Measurements from ENCODE around the gene GPR137B.
"Not testable (repeated sequence)": the region's sequence is repeated elsewhere in the genome, so short reads cannot be mapped to it uniquely, and the experiment has no call there.

The GPR137B gene

DNA sequence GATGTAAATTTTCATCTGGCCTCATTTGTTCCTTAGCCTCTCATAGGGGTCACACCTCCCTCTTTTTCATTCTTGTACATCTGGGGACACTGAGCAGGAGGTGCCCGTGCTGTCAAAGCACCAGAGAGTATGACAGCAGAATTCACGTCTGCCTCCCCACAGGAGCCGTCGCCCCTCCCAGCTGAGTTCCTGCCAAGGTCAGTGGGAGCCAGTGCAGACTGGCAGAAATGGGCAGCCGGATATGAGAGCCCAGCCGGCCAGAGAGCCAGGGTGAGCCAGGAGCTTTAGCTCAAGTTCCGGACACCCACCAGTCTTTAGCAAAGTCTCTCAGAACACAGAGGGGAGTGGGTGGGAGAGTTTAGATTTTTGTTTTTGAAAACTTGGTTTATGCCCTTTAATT lies 21.9 kb downstream of the GPR137B start:
- no peak for DNase-seq

GRCh38 chr1:236165238-236165981 lies 23.1 kb downstream of the GPR137B start:
- DNase-seq = no peak

GRCh38 chr1:236166041-236166440 lies 23.7 kb downstream of the GPR137B start:
- no peak for DNase-seq

GRCh38 chr1:236167154-236167553 lies 24.8 kb downstream of the GPR137B start:
- no peak for DNase-seq

- DNase-seq = no peak
These were observed 25.2 kb downstream of the GPR137B start for GRCh38 chr1:236167578-236167977.

DNA sequence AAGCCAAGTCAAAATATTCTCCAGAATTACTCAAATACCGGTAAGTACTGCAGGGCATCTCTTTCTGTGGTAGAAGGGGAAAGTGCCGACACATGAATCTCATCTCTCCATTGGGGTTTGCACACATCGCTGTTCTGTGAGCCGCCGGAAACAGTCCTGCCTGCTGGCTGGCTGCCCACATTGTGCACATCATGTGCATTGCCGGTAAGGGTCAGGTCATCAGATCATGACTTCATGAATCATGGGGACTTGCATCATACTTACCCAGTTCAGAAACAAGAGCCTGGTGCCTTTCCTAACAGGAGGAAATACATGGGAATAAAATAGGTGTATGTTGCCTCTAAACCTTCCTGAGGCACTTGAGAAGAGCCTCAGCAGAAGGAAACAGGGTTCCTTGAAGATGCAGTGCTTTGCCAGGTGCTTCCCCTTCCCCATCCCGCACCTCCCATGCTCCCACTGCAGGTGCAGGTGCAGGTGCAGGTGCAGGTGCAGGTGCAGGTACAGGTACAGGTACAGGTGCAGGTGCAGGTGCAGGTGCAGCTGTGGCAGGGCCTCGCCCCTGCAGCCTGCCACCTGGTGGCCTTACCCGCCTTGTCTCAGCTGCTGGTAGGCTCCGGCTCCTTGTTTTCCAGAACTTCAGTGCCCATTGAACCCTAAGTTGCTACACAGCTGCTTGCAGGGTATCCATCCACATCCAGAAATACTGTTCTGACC lies 26.5 kb downstream of the GPR137B start:
- DNase-seq = peak; percentile 21

- DNase-seq = no peak
These were observed 29.8 kb downstream of the GPR137B start for GRCh38 chr1:236172041-236172579.

- no peak for DNase-seq
These were observed 30.9 kb downstream of the GPR137B start for GRCh38 chr1:236173174-236173767.

- DNase-seq = no peak
These were observed 33.5 kb downstream of the GPR137B start for GRCh38 chr1:236175642-236176336.

GRCh38 chr1:236176337-236177336 lies 34.3 kb downstream of the GPR137B start:
- no peak for DNase-seq

DNA sequence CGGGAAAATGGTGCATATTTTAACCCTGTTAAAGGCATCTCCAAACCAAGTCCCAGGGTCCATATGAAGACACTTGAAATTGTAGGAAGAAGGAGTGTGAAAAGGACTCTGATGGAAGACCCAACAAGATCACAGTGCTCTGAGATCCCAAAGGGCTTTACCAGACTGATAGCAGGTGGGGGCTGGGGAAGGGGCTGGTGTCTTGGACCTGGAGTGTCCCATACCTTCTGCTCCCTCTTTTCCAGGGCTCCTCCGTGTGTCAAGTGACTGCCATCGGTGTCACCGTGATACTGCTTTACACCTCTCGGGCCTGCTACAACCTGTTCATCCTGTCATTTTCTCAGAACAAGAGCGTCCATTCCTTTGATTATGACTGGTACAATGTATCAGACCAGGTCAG lies 37.3 kb downstream of the GPR137B start:
- DNase-seq = no peak

GRCh38 chr1:236181059-236181458 lies 38.7 kb downstream of the GPR137B start:
- no peak for DNase-seq

DNA sequence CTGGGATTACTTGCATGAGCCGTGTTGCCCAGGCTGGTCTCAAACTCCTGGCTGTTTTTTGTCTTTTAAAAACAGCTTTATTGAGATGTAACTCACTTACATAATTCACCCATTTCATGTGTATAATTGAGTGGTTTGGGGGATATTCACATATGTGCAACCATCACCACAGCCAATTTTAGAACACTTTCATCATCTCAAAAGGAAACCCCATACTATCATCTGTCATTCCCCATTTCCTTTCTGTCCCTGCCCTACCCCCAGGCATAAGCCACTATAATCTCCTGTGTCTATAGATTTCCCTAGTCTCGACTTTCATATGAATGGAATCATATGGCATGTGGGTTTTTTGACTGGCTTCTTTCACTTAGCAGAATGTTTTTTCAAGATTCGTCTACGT lies 43.3 kb downstream of the GPR137B start:
- DNase-seq = no peak

GRCh38 chr1:236186471-236186870 lies 44.1 kb downstream of the GPR137B start:
- DNase-seq = not testable (repeated sequence)

DNA sequence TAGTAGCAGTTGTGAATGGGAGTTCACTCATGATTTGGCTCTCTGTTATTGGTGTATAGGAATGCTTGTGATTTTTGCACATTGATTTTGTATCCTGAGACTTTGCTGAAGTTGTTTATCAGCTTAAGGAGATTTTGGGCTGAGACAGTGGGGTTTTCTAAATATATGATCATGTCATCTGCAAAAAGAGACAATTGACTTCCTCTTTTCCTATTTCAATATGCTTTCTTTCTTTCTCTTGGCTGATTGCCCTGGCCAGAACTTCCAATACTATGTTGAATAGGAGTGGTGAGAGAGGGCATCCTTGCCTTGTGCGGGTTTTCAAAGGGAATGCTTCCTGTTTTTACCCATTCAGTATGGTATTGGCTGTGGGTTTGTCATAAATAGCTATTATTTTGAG lies 45.7 kb downstream of the GPR137B start:
- not testable (repeated sequence) for DNase-seq

- DNase-seq = no peak
These were observed 50.8 kb downstream of the GPR137B start for GRCh38 chr1:236193184-236193583.

- DNase-seq = no peak
These were observed 58.6 kb downstream of the GPR137B start for GRCh38 chr1:236200925-236201324.

DNA sequence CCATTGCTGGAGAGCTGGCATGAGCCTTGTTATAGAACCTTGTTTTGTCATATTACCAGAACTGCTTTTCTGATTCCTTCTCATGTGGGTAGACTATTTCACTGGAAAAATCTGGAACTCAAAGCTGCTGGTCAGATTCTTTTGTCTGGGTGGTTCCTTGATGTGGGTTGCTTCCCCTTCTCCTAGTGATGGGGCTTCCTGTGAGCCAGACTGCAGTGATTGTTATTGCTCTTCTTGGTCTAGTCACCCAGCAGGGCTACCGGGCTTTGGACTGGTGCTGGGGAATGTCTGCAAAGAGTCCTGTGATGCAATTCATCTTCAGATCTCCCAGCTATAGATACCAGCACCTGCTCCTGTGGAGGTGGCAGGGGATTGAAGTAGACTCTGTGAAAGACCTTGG lies 59.4 kb downstream of the GPR137B start:
- no peak for DNase-seq

DNA sequence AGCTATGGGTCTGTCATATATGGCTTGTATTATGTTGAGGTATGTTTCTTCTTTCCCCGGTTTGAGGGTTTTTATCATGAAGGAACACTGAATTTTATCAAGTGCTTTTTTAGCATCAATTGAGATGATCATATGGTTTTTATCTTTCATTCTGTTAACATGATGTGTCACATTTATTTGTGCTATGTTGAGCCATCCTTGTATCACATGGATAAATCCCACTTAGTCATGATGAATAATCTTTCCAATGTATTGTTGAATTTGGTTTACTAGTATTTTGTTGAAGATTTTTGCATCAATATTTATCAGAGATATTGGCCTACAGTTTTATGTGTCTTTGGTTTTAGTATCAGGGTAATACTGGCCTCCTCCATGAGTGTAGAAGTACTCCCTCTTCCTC lies 61.7 kb downstream of the GPR137B start:
- DNase-seq = no peak

GRCh38 chr1:236204656-236205055 lies 62.3 kb downstream of the GPR137B start:
- DNase-seq = no peak

- DNase-seq = no peak
These were observed 64.2 kb downstream of the GPR137B start for GRCh38 chr1:236206548-236206947.

DNA sequence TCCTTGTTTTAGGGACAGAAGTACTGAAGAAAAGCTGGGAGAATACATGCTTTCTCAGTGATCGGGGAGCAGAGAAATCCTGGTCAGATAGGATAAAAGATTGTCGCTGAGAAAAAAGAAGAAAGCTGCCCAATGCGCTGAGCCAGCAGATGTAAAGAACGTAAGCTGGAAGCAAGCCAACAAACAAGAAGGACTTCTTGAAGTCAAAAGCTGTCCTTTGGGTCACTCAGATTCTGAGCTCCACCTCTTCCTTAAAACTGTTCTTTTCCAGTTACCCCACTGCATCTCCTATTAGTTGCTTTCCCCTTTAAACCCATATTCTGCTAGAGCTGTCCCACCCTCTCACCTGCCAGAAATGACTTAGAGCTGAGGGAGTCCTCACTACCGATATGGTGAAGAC lies 64.8 kb downstream of the GPR137B start:
- DNase-seq = no peak

Data from NCI-H146 (cell line).